Measurements from ENCODE around the gene MAML2. TPM values are rescaled to one million over a fixed set of nuclear protein-coding genes. Genes with fewer than 3 reads are reported as not detected.

Gene MAML2
- total RNA-seq, 5 donors from 2014 or later (not counting 1 experiment from before 2014, with no cell fraction given): 30.4 to 66.7 (median 35.1) TPM

GRCh38 chr11:96091476-96091875, 251.5 kb downstream of the MAML2 start:
- Histone ChIP-seq H3K4me3 (ENCODE audit: control insufficient read depth in 1 of 2, extremely low read depth in 1 of 2, low read length in 1 of 2) (no peak overlapping the region), H3K36me3 (ENCODE audit: control insufficient read depth in 2 of 2, extremely low read depth in 1 of 2, insufficient read depth in 1 of 2, low read length in 1 of 2) (peaks cover 6 to 12% of the 10 kb centered on the region in 2 donors), H3K27ac (ENCODE audit: low read length) (no peak overlapping the region), H3K27me3 (replicated peaks in 1 of 2; ENCODE audit: control insufficient read depth in 2 of 2, extremely low read depth in 1 of 2, insufficient read depth in 2 of 2, low read length in 1 of 2) (no peaks in the 10 kb centered on the region), H3K9me3 (no peaks in the 10 kb centered on the region), H3K4me1 (ENCODE audit: control insufficient read depth in 1 of 2, extremely low read depth in 1 of 2, insufficient read depth in 2 of 2, low read length in 2 of 2) (peaks cover 0 to 14% of the 10 kb centered on the region in 2 experiments)
- H3K9me3 Mint-ChIP-seq: no peaks in the 10 kb centered on the region
- POLR2A ChIA-PET: interaction anchor here (0.6 to 1.1 kb wide), 2 partner anchors 14 to 41 kb away, joined by 3 read pairs; no protein-coding TSS in a partner anchor
- H3K27me3 Mint-ChIP-seq: no peaks in the 10 kb centered on the region
- ATAC-seq (replicated peaks in 1 of 4) (peak; percentile 73 to 95 (median 91)), DNase-seq (peak in 15 of 35 experiments; percentile 4 to 58 (median 20))
- CTCF ChIA-PET: interaction anchor here (0.7 to 4.7 kb wide), 11 partner anchors 10 to 302 kb away, joined by 3 to 48 read pairs (median 4); partner anchors contain the start of genes MAML2 (in 2 of the 2) and CCDC82 (in 1 of the 2)
- no peak overlapping the region for H3K27ac Mint-ChIP-seq
- H3K4me1 Mint-ChIP-seq: peaks cover 82 to 90% (median 86%) of the 10 kb centered on the region in 3 donors
- WGBS (ENCODE audit: insufficient coverage): no CpG with 5 or more reads among the region's 1 CpG
- H3K4me3 Mint-ChIP-seq: no peak overlapping the region
- H3K36me3 Mint-ChIP-seq: peaks cover 50% of the 10 kb centered on the region

- Histone ChIP-seq H3K27me3 (replicated peaks in 1 of 2; ENCODE audit: control insufficient read depth in 2 of 2, extremely low read depth in 1 of 2, insufficient read depth in 2 of 2, low read length in 1 of 2) (no peaks in the 10 kb centered on the region), H3K4me1 (ENCODE audit: control insufficient read depth in 1 of 2, extremely low read depth in 1 of 2, insufficient read depth in 2 of 2, low read length in 2 of 2) (peaks cover 0 to 14% of the 10 kb centered on the region in 2 experiments), H3K36me3 (ENCODE audit: control insufficient read depth in 2 of 2, extremely low read depth in 1 of 2, insufficient read depth in 1 of 2, low read length in 1 of 2) (peaks cover 6 to 12% of the 10 kb centered on the region in 2 donors), H3K9me3 (no peaks in the 10 kb centered on the region), H3K4me3 (ENCODE audit: control insufficient read depth in 1 of 2, extremely low read depth in 1 of 2, low read length in 1 of 2) (no peak overlapping the region), H3K27ac (ENCODE audit: low read length) (no peak overlapping the region)
- Mint-ChIP-seq H3K4me1 (peaks cover 80 to 89% (median 86%) of the 10 kb centered on the region in 3 donors), H3K27me3 (no peaks in the 10 kb centered on the region), H3K9me3 (no peaks in the 10 kb centered on the region), H3K36me3 (peaks cover 50% of the 10 kb centered on the region), H3K4me3 (no peak overlapping the region), H3K27ac (no peak overlapping the region)
- ChIA-PET CTCF (interaction anchor here (0.9 to 4.7 kb wide), 4 partner anchors 63 to 303 kb away, joined by 3 to 48 read pairs (median 12); partner anchors contain the start of gene MAML2 (in 1 of the 2)), POLR2A (interaction anchor here in 1 of 2 donors (1.1 kb wide), 1 partner anchor 15 kb away, joined by 3 read pairs; no protein-coding TSS in a partner anchor)
- 89% methylated on average over 3 of the region's 5 CpGs for WGBS (ENCODE audit: insufficient coverage)
- no peak for ATAC-seq (replicated peaks in 1 of 4)
- DNase-seq: no peak
Observed at GRCh38 chr11:96090711-96091110, 252.3 kb downstream of the MAML2 start.

GRCh38 chr11:96088914-96089313, 254.1 kb downstream of the MAML2 start:
- ChIA-PET CTCF (interaction anchor here (0.5 to 4.7 kb wide), 6 partner anchors 17 to 254 kb away, joined by 3 to 48 read pairs (median 6); partner anchors contain the start of gene MAML2 (in 2 of the 2)), POLR2A (interaction anchor here (0.6 to 0.7 kb wide), 3 partner anchors 24 to 301 kb away, joined by 3 to 6 read pairs (median 3); partner anchors contain the start of genes CCDC82 (in 1 of the 2) and JRKL (in 1 of the 2))
- ATAC-seq (replicated peaks in 1 of 4) (no peak), DNase-seq (no peak)
- H3K4me3 ChIP-seq (ENCODE audit: control insufficient read depth in 1 of 2, extremely low read depth in 1 of 2, low read length in 1 of 2): no peak overlapping the region
- Mint-ChIP-seq H3K27me3 (no peaks in the 10 kb centered on the region), H3K9me3 (no peaks in the 10 kb centered on the region), H3K4me1 (peaks cover 75 to 82% (median 78%) of the 10 kb centered on the region in 3 donors), H3K36me3 (peaks cover 57% of the 10 kb centered on the region), H3K4me3 (no peak overlapping the region), H3K27ac (no peak overlapping the region)
- no peak overlapping the region for H3K27ac ChIP-seq (ENCODE audit: low read length)
- H3K36me3 ChIP-seq (ENCODE audit: control insufficient read depth in 2 of 2, extremely low read depth in 1 of 2, insufficient read depth in 1 of 2, low read length in 1 of 2): peaks cover 6 to 12% of the 10 kb centered on the region in 2 donors
- no peaks in the 10 kb centered on the region for H3K9me3 ChIP-seq
- no CpG with 5 or more reads among the region's 3 CpGs for WGBS (ENCODE audit: insufficient coverage)
- no peaks in the 10 kb centered on the region for H3K27me3 ChIP-seq (replicated peaks in 1 of 2; ENCODE audit: control insufficient read depth in 2 of 2, extremely low read depth in 1 of 2, insufficient read depth in 2 of 2, low read length in 1 of 2)
- H3K4me1 ChIP-seq (ENCODE audit: control insufficient read depth in 1 of 2, extremely low read depth in 1 of 2, insufficient read depth in 2 of 2, low read length in 2 of 2): peaks cover 0 to 14% of the 10 kb centered on the region in 2 experiments

GRCh38 chr11:96086111-96086510, 256.9 kb downstream of the MAML2 start:
- Histone ChIP-seq H3K27ac (ENCODE audit: low read length) (no peak overlapping the region), H3K4me3 (ENCODE audit: control insufficient read depth in 1 of 2, extremely low read depth in 1 of 2, low read length in 1 of 2) (no peak overlapping the region), H3K9me3 (no peaks in the 10 kb centered on the region), H3K4me1 (ENCODE audit: control insufficient read depth in 1 of 2, extremely low read depth in 1 of 2, insufficient read depth in 2 of 2, low read length in 2 of 2) (no peaks in the 10 kb centered on the region), H3K27me3 (replicated peaks in 1 of 2; ENCODE audit: control insufficient read depth in 2 of 2, extremely low read depth in 1 of 2, insufficient read depth in 2 of 2, low read length in 1 of 2) (no peaks in the 10 kb centered on the region), H3K36me3 (ENCODE audit: control insufficient read depth in 2 of 2, extremely low read depth in 1 of 2, insufficient read depth in 1 of 2, low read length in 1 of 2) (peaks cover 0 to 3% of the 10 kb centered on the region in 2 donors)
- H3K9me3 Mint-ChIP-seq: no peaks in the 10 kb centered on the region
- CTCF ChIA-PET: interaction anchor here in 1 of 2 donors (0.6 to 1.4 kb wide), 4 partner anchors 8 to 308 kb away, joined by 3 to 4 read pairs (median 3); no protein-coding TSS in a partner anchor
- H3K27ac Mint-ChIP-seq: no peak overlapping the region
- H3K36me3 Mint-ChIP-seq: peaks cover 35% of the 10 kb centered on the region
- peaks cover 47 to 55% (median 54%) of the 10 kb centered on the region in 3 donors for H3K4me1 Mint-ChIP-seq
- POLR2A ChIA-PET: interaction anchor here (0.5 to 1.0 kb wide), 3 partner anchors 13 to 37 kb away, joined by 3 read pairs; no protein-coding TSS in a partner anchor
- H3K4me3 Mint-ChIP-seq: no peak overlapping the region
- DNase-seq (no peak), ATAC-seq (replicated peaks in 1 of 4) (no peak)
- WGBS (ENCODE audit: insufficient coverage): no CpG with 5 or more reads among the region's 1 CpG
- no peaks in the 10 kb centered on the region for H3K27me3 Mint-ChIP-seq

- no peak for ATAC-seq (replicated peaks in 1 of 4)
- no peak for DNase-seq
- no peaks in the 10 kb centered on the region for H3K4me1 ChIP-seq (ENCODE audit: control insufficient read depth in 1 of 2, extremely low read depth in 1 of 2, insufficient read depth in 2 of 2, low read length in 2 of 2)
- H3K27me3 Mint-ChIP-seq: no peaks in the 10 kb centered on the region
- peaks cover 33% of the 10 kb centered on the region for H3K36me3 Mint-ChIP-seq
- no peak overlapping the region for H3K27ac ChIP-seq (ENCODE audit: low read length)
- ChIA-PET POLR2A (interaction anchor here (0.5 to 1.0 kb wide), 4 partner anchors 14 to 142 kb away, joined by 3 read pairs; no protein-coding TSS in a partner anchor), CTCF (interaction anchor here in 1 of 2 donors (0.6 to 1.4 kb wide), 2 partner anchors 9 to 253 kb away, joined by 3 to 4 read pairs; no protein-coding TSS in a partner anchor)
- H3K4me3 ChIP-seq (ENCODE audit: control insufficient read depth in 1 of 2, extremely low read depth in 1 of 2, low read length in 1 of 2): no peak overlapping the region
- no peaks in the 10 kb centered on the region for H3K9me3 Mint-ChIP-seq
- peak overlapping the region; percentile 24 to 57 for H3K27ac Mint-ChIP-seq
- no peaks in the 10 kb centered on the region for H3K9me3 ChIP-seq
- H3K4me1 Mint-ChIP-seq: peaks cover 50 to 57% (median 54%) of the 10 kb centered on the region in 3 donors
- H3K36me3 ChIP-seq (ENCODE audit: control insufficient read depth in 2 of 2, extremely low read depth in 1 of 2, insufficient read depth in 1 of 2, low read length in 1 of 2): peaks cover 0 to 3% of the 10 kb centered on the region in 2 donors
- H3K4me3 Mint-ChIP-seq: no peak overlapping the region
- WGBS (ENCODE audit: insufficient coverage): no CpG with 5 or more reads among the region's 1 CpG
- H3K27me3 ChIP-seq (replicated peaks in 1 of 2; ENCODE audit: control insufficient read depth in 2 of 2, extremely low read depth in 1 of 2, insufficient read depth in 2 of 2, low read length in 1 of 2): no peaks in the 10 kb centered on the region
Observed at GRCh38 chr11:96085319-96085930, 257.6 kb downstream of the MAML2 start.

- no CpG with 5 or more reads among the region's 6 CpGs for whole genome bisulfite sequencing (ENCODE audit: insufficient coverage)
- H3K9me3 Mint-ChIP-seq: no peaks in the 10 kb centered on the region
- H3K27ac ChIP-seq (ENCODE audit: low read length): no peak overlapping the region
- peaks cover 34% of the 10 kb centered on the region for H3K36me3 Mint-ChIP-seq
- ChIA-PET CTCF (interaction anchor here in 1 of 2 donors (1.7 kb wide), 1 partner anchor 259 kb away, joined by 3 read pairs; the partner anchor contains the start of gene MAML2), POLR2A (no interaction called here)
- ATAC-seq (replicated peaks in 1 of 4) (no peak), DNase-seq (no peak)
- peaks cover 0 to 3% of the 10 kb centered on the region in 2 donors for H3K36me3 ChIP-seq (ENCODE audit: control insufficient read depth in 2 of 2, extremely low read depth in 1 of 2, insufficient read depth in 1 of 2, low read length in 1 of 2)
- peak overlapping the region; percentile 24 to 57 for H3K27ac Mint-ChIP-seq
- H3K4me1 Mint-ChIP-seq: peaks cover 54 to 64% (median 55%) of the 10 kb centered on the region in 3 donors
- H3K9me3 ChIP-seq: no peaks in the 10 kb centered on the region
- H3K27me3 Mint-ChIP-seq: no peaks in the 10 kb centered on the region
- no peaks in the 10 kb centered on the region for H3K27me3 ChIP-seq (replicated peaks in 1 of 2; ENCODE audit: control insufficient read depth in 2 of 2, extremely low read depth in 1 of 2, insufficient read depth in 2 of 2, low read length in 1 of 2)
- no peaks in the 10 kb centered on the region for H3K4me1 ChIP-seq (ENCODE audit: control insufficient read depth in 1 of 2, extremely low read depth in 1 of 2, insufficient read depth in 2 of 2, low read length in 2 of 2)
- H3K4me3 Mint-ChIP-seq: no peak overlapping the region
- no peak overlapping the region for H3K4me3 ChIP-seq (ENCODE audit: control insufficient read depth in 1 of 2, extremely low read depth in 1 of 2, low read length in 1 of 2)
Observed at GRCh38 chr11:96084610-96085318, 258.2 kb downstream of the MAML2 start.
